Dermis blood vessel endothelial cell (primary cell): ENCODE results near the gene MT1HL1. TPM values are rescaled to one million over a fixed set of nuclear protein-coding genes. Genes with fewer than 3 reads are reported as not detected.
"Not testable (repeated sequence)": the region's sequence is repeated elsewhere in the genome, so short reads cannot be mapped to it uniquely, and the experiment has no call there.

Source experiments
- DNase-seq: peaks from one replicate; pipeline ENCODE4 v3.0.0; 2010
- total RNA-seq: library from RNA; depleted of rRNA; stranded (reverse); fragments of >200 nt; gene quantifications from 2 replicates; pipeline ENCODE4 v1.2.3, GENCODE V29; 2014

MT1HL1 gene
- total RNA-seq, 1 donor from 2014 or later: not detected

GRCh38 chr1:236974025-236974424 is 30.2 kb downstream of the MT1HL1 start:
- not testable (repeated sequence) for DNase-seq

- no peak for DNase-seq
These were observed 37.6 kb downstream of the MT1HL1 start for GRCh38 chr1:236966636-236967035.

GRCh38 chr1:236963920-236964319 is 40.3 kb downstream of the MT1HL1 start:
- no peak for DNase-seq

- DNase-seq: no peak
These were observed 45.1 kb downstream of the MT1HL1 start for GRCh38 chr1:236959112-236959511.

- no peak for DNase-seq
These were observed 47.0 kb downstream of the MT1HL1 start for GRCh38 chr1:236957235-236957634.

Other genes with a start within 250 kb of the MT1HL1 start
- gene MTR, start 209.1 kb downstream of the MT1HL1 start, total RNA-seq: 34.9 and 42.4 TPM in 2 replicates
- under 0.01 and 0.09 TPM in 2 replicates for gene RYR2, start 37.7 kb upstream of the MT1HL1 start, total RNA-seq